ENCODE measurements around the gene GALNT14. TPM values are rescaled to one million over a fixed set of nuclear protein-coding genes. Genes with fewer than 3 reads are reported as not detected.

The GALNT14 gene
- total RNA-seq, 1 donor from 2014 or later = 2.1 TPM

- H3K9me3 Mint-ChIP-seq (ENCODE audit: unreplicated experiment) = no peaks in the 10 kb centered on the region
- Histone ChIP-seq H3K4me1 (ENCODE audit: insufficient read depth, low read length) (no peaks in the 10 kb centered on the region), H3K4me3 (ENCODE audit: insufficient read depth, low read depth, low read length) (no peak overlapping the region), H3K79me2 (ENCODE audit: insufficient read depth, low read length) (no peaks in the 10 kb centered on the region), H3K9me3 (ENCODE audit: insufficient read depth, low read depth, low read length) (no peaks in the 10 kb centered on the region), H3K27me3 (ENCODE audit: insufficient read depth, low read length) (no peaks in the 10 kb centered on the region), H2AFZ (ENCODE audit: low read depth, low read length) (no peak overlapping the region), H3K4me2 (ENCODE audit: low read length) (no peak overlapping the region), H4K20me1 (ENCODE audit: insufficient read depth, low read length) (no peaks in the 10 kb centered on the region), H3K36me3 (ENCODE audit: insufficient read depth, low read length) (no peaks in the 10 kb centered on the region), H3K27ac (ENCODE audit: low read depth, low read length) (no peak overlapping the region), H3K9ac (ENCODE audit: low read length) (no peak overlapping the region)
- TF ChIP-seq EZH2 (IDR thresholded peaks at IDR 0.05; ENCODE audit: insufficient read depth, low read length) (no peak), CTCF (IDR thresholded peaks at IDR 0.05; ENCODE audit: insufficient read depth, low read depth, low read length) (no peak)
- H3K4me1 Mint-ChIP-seq (ENCODE audit: low read depth, unreplicated experiment) = no peaks in the 10 kb centered on the region
- no peak for FAIRE-seq
- no peak overlapping the region for H3K4me3 Mint-ChIP-seq (ENCODE audit: unreplicated experiment)
- H3K27me3 Mint-ChIP-seq (ENCODE audit: low read depth, unreplicated experiment) = peaks cover 6% of the 10 kb centered on the region
- DNase-seq (ENCODE audit: low read depth) = no peak
- no peaks in the 10 kb centered on the region for H3K36me3 Mint-ChIP-seq (ENCODE audit: low read depth, unreplicated experiment)
- H3K27ac Mint-ChIP-seq (ENCODE audit: unreplicated experiment) = no peak overlapping the region
These were observed 121.6 kb downstream of the GALNT14 start for GRCh38 chr2:31016648-31017047.

GRCh38 chr2:31014516-31014915 is 123.7 kb downstream of the GALNT14 start:
- Histone ChIP-seq H3K9ac (ENCODE audit: low read length) (no peak overlapping the region), H2AFZ (ENCODE audit: low read depth, low read length) (no peak overlapping the region), H3K27ac (ENCODE audit: low read depth, low read length) (no peak overlapping the region), H3K79me2 (ENCODE audit: insufficient read depth, low read length) (no peaks in the 10 kb centered on the region), H3K4me3 (ENCODE audit: insufficient read depth, low read depth, low read length) (no peak overlapping the region), H3K36me3 (ENCODE audit: insufficient read depth, low read length) (no peaks in the 10 kb centered on the region), H3K4me2 (ENCODE audit: low read length) (no peak overlapping the region), H3K27me3 (ENCODE audit: insufficient read depth, low read length) (no peaks in the 10 kb centered on the region), H3K9me3 (ENCODE audit: insufficient read depth, low read depth, low read length) (peaks cover 3% of the 10 kb centered on the region), H4K20me1 (ENCODE audit: insufficient read depth, low read length) (no peaks in the 10 kb centered on the region), H3K4me1 (ENCODE audit: insufficient read depth, low read length) (no peaks in the 10 kb centered on the region)
- no peaks in the 10 kb centered on the region for H3K4me1 Mint-ChIP-seq (ENCODE audit: low read depth, unreplicated experiment)
- TF ChIP-seq CTCF (IDR thresholded peaks at IDR 0.05; ENCODE audit: insufficient read depth, low read depth, low read length) = no peak
- TF ChIP-seq EZH2 (IDR thresholded peaks at IDR 0.05; ENCODE audit: insufficient read depth, low read length) = no peak
- no peak for FAIRE-seq
- no peak overlapping the region for H3K27ac Mint-ChIP-seq (ENCODE audit: unreplicated experiment)
- H3K4me3 Mint-ChIP-seq (ENCODE audit: unreplicated experiment) = no peak overlapping the region
- H3K27me3 Mint-ChIP-seq (ENCODE audit: low read depth, unreplicated experiment) = peaks cover 5% of the 10 kb centered on the region
- no peak for DNase-seq (ENCODE audit: low read depth)
- no peaks in the 10 kb centered on the region for H3K36me3 Mint-ChIP-seq (ENCODE audit: low read depth, unreplicated experiment)
- H3K9me3 Mint-ChIP-seq (ENCODE audit: unreplicated experiment) = no peaks in the 10 kb centered on the region

GRCh38 chr2:31013301-31013700 is 124.9 kb downstream of the GALNT14 start:
- no peaks in the 10 kb centered on the region for H3K27me3 ChIP-seq (ENCODE audit: insufficient read depth, low read length)
- no peak overlapping the region for H2AFZ ChIP-seq (ENCODE audit: low read depth, low read length)
- Mint-ChIP-seq H3K4me1 (ENCODE audit: low read depth, unreplicated experiment) (no peaks in the 10 kb centered on the region), H3K27me3 (ENCODE audit: low read depth, unreplicated experiment) (peaks cover 16% of the 10 kb centered on the region), H3K4me3 (ENCODE audit: unreplicated experiment) (no peak overlapping the region), H3K9me3 (ENCODE audit: unreplicated experiment) (no peaks in the 10 kb centered on the region), H3K36me3 (ENCODE audit: low read depth, unreplicated experiment) (no peaks in the 10 kb centered on the region), H3K27ac (ENCODE audit: unreplicated experiment) (no peak overlapping the region)
- FAIRE-seq (no peak), DNase-seq (ENCODE audit: low read depth) (no peak)
- no peaks in the 10 kb centered on the region for H4K20me1 ChIP-seq (ENCODE audit: insufficient read depth, low read length)
- H3K36me3 ChIP-seq (ENCODE audit: insufficient read depth, low read length) = no peaks in the 10 kb centered on the region
- peaks cover 3% of the 10 kb centered on the region for H3K9me3 ChIP-seq (ENCODE audit: insufficient read depth, low read depth, low read length)
- H3K27ac ChIP-seq (ENCODE audit: low read depth, low read length) = no peak overlapping the region
- H3K4me1 ChIP-seq (ENCODE audit: insufficient read depth, low read length) = no peaks in the 10 kb centered on the region
- H3K9ac ChIP-seq (ENCODE audit: low read length) = no peak overlapping the region
- TF ChIP-seq CTCF (IDR thresholded peaks at IDR 0.05; ENCODE audit: insufficient read depth, low read depth, low read length) (no peak), EZH2 (IDR thresholded peaks at IDR 0.05; ENCODE audit: insufficient read depth, low read length) (no peak)
- H3K79me2 ChIP-seq (ENCODE audit: insufficient read depth, low read length) = no peaks in the 10 kb centered on the region
- no peak overlapping the region for H3K4me2 ChIP-seq (ENCODE audit: low read length)
- H3K4me3 ChIP-seq (ENCODE audit: insufficient read depth, low read depth, low read length) = no peak overlapping the region
